Activated CD8-positive, alpha-beta T cell treated with anti-CD3 and anti-CD28 coated beads for 36 hours (primary cell): Measurements from ENCODE around the gene RAC2. TPM values are rescaled to one million over a fixed set of nuclear protein-coding genes. Genes with fewer than 3 reads are reported as not detected.

ENCODE experiments used
- ATAC-seq: fragments of 200-7000 bp; cut with Tn5 transposase; one replicate; pipeline ENCODE4 v1.10.0; 2021; ENCODE audit warnings: mild to moderate bottlenecking, moderate library complexity
- CTCF ChIA-PET: fragments of 350-600 bp; sonication (Branson Sonifier 250); formaldehyde crosslinking; loops from one replicate; lab custom pipeline; 2021; ENCODE audit warnings: antibody characterized with exemption; lab: Charles Lee
- POLR2A ChIA-PET: fragments of 350-600 bp; sonication (Branson Sonifier 250); formaldehyde crosslinking; loops from one replicate; lab custom pipeline; 2021; ENCODE audit warnings: antibody characterized with exemption; lab: Charles Lee
- DNase-seq: peaks from one replicate; pipeline ENCODE4 v3.0.0-alpha.2; 2020
- H3K27ac Mint-ChIP-seq: one replicate; pipeline ENCODE4 v1.8.0; 2021; ENCODE audit warnings: mild to moderate bottlenecking, mixed read lengths
- H3K27me3 Mint-ChIP-seq: one replicate; pipeline ENCODE4 v1.8.0; 2021; ENCODE audit warnings: mixed read lengths
- H3K36me3 Mint-ChIP-seq: one replicate; pipeline ENCODE4 v1.8.0; 2021; ENCODE audit warnings: low read depth, mixed read lengths
- H3K4me1 Mint-ChIP-seq: one replicate; pipeline ENCODE4 v1.8.0; 2021; ENCODE audit warnings: low read depth, mixed read lengths
- H3K4me3 Mint-ChIP-seq: one replicate; pipeline ENCODE4 v1.8.0; 2021; ENCODE audit warnings: mild to moderate bottlenecking, moderate library complexity, mixed read lengths
- H3K9me3 Mint-ChIP-seq: one replicate; pipeline ENCODE4 v1.8.0; 2021; ENCODE audit warnings: mixed read lengths
- CTCF ChIP-seq: fragments of 200-600 bp; IDR thresholded peaks from one replicate; pipeline ENCODE4 v1.8.0; 2022; ENCODE audit warnings: antibody characterized with exemption, mild to moderate bottlenecking
- intact Hi-C: fragments of 100-400 bp; cut with micrococcal nuclease; formaldehyde crosslinking; loops from one replicate; pipeline ENCODE4 v1.10.0; 2022
- total RNA-seq, 2 experiments: library from RNA; stranded (reverse); gene quantifications; one replicate each; pipeline ENCODE4 v1.2.3, GENCODE V29; 2021

RAC2 gene
- total RNA-seq, 2 experiments from 2014 or later = 699 to 717 TPM

- POLR2A ChIA-PET = interaction anchor here (1.1 to 1.4 kb wide), 5 partner anchors 9 to 30 kb away, joined by 4 to 9 read pairs (median 6); partner anchors contain the start of gene IL2RB
- ATAC-seq (no peak), DNase-seq (no peak)
- intact Hi-C loops = no loop called here
- Mint-ChIP-seq H3K36me3 (no peaks in the 10 kb centered on the region), H3K27ac (peak overlapping the region; percentile 21), H3K4me3 (no peak overlapping the region), H3K27me3 (no peaks in the 10 kb centered on the region), H3K9me3 (no peaks in the 10 kb centered on the region), H3K4me1 (peaks cover 19% of the 10 kb centered on the region)
- no peak for TF ChIP-seq CTCF
- CTCF ChIA-PET = interaction anchor here (0.9 to 3.5 kb wide), 3 partner anchors 12 to 22 kb away, joined by 3 to 15 read pairs (median 4); no protein-coding TSS in a partner anchor
Measured at GRCh38 chr22:37175414-37176281, 68.4 kb downstream of the RAC2 start.

Other genes starting within 250 kb of the RAC2 start
- gene TST, start 224.8 kb downstream of the RAC2 start, total RNA-seq = 1 to 10 TPM; 1.2 to 1.8 TPM
- 1 to 10 TPM; 8.5 to 9.1 TPM for gene MPST, start 224.5 kb downstream of the RAC2 start, total RNA-seq
- gene KCTD17, start 192.5 kb downstream of the RAC2 start, total RNA-seq = 10 to 100 TPM; 30.3 to 30.6 TPM
- gene TMPRSS6, start 134.6 kb downstream of the RAC2 start, total RNA-seq = 10 to 100 TPM; 11.3 to 12.4 TPM
- 100 to 1,000 TPM; 263 to 268 TPM for gene IL2RB, start 94.4 kb downstream of the RAC2 start, total RNA-seq
- gene C1QTNF6, start 56.0 kb downstream of the RAC2 start, total RNA-seq = 1 to 10 TPM; 6.4 TPM
- gene SSTR3, start 31.8 kb downstream of the RAC2 start, total RNA-seq = 1 to 10 TPM; 7.9 to 8.5 TPM
- gene CYTH4, start 38.2 kb upstream of the RAC2 start, total RNA-seq = 10 to 100 TPM; 33.2 to 33.4 TPM
- gene ELFN2, start 183.2 kb upstream of the RAC2 start, total RNA-seq = under 1 TPM; 0.51 to 0.52 TPM
- gene MFNG, start 242.1 kb upstream of the RAC2 start, total RNA-seq = 100 to 1,000 TPM; 155 to 160 TPM